ENCODE data around the gene LRRC8B.
A peak's percentile ranks its signal among the peaks of the same experiment; 100 is the strongest.

LRRC8B gene

GRCh38 chr1:89635825-89636815 lies 111.5 kb downstream of the LRRC8B start:
- CTCF ChIA-PET = interaction anchor here (0.5 to 1.1 kb wide), 4 partner anchors 31 to 313 kb away, joined by 3 to 5 read pairs (median 4); no protein-coding TSS in a partner anchor
- H3K27ac ChIP-seq = peak overlapping the region; percentile 62; the same call in 1 of the 2 replicates
- peak; percentile 56 for DNase-seq (ENCODE audit: low spot score)
- POLR2A ChIA-PET (ENCODE audit: low non-redundant PET) = no interaction called here
- TF ChIP-seq CTCF (conservative IDR thresholded peaks at IDR 0.05; ENCODE audit: low read depth) = no peak

DNA sequence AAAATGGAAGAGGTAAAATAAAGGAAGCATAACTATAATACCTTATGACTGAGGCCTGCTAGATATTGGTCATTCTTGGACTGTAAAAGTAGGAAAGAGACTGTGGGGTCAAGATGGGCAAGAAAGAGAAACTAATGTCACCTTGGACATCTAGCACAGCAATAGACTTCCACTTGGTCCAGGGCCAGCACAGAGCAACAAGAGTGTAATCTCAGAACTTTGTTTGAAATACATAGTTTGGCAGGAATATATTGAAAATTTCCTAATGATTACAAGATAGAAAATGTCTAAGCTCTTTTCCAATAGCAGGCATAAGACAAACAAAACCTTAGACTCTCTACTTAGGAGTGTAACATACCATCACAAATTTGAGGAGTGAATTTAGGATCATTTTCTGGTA lies 112.9 kb downstream of the LRRC8B start:
- no peak for TF ChIP-seq CTCF (conservative IDR thresholded peaks at IDR 0.05; ENCODE audit: low read depth)
- H3K27ac ChIP-seq = no peak overlapping the region
- no peak for DNase-seq (ENCODE audit: low spot score)
- ChIA-PET POLR2A (ENCODE audit: low non-redundant PET) (no interaction called here), CTCF (interaction anchor here (0.8 kb wide), 1 partner anchor 10 kb away, joined by 3 read pairs; no protein-coding TSS in a partner anchor)

- TF ChIP-seq CTCF (conservative IDR thresholded peaks at IDR 0.05; ENCODE audit: low read depth) = no peak
- no peak overlapping the region for H3K27ac ChIP-seq
- ChIA-PET CTCF (interaction anchor here (0.7 kb wide), 1 partner anchor 35 kb away, joined by 4 read pairs; no protein-coding TSS in a partner anchor), POLR2A (ENCODE audit: low non-redundant PET) (interaction anchor here (0.6 kb wide), 1 partner anchor 14 kb away, joined by 11 read pairs; no protein-coding TSS in a partner anchor)
- no peak for DNase-seq (ENCODE audit: low spot score)
These were observed 115.8 kb downstream of the LRRC8B start for GRCh38 chr1:89640440-89640839.

DNA sequence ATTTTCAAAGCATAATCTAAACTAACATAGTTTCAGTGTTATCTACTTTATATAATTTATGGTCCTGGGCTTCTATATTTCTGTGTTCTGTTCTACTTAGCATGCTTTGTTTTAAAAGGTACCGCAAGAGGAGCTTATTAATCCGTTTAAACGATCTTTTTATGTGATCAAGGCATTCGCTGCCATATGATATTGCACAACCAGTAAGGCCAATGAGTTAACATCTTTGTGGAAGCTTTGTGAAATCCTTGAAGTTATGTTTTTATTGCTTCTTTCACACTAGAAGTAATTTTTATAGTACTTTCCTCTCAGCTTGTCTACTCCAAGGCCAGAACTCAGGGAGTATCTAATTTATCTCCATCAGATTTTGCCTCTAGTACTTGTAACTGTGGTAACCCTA lies 117.2 kb downstream of the LRRC8B start:
- no peak overlapping the region for H3K27ac ChIP-seq
- CTCF ChIA-PET = interaction anchor here (1.1 kb wide), 1 partner anchor 121 kb away, joined by 3 read pairs; no protein-coding TSS in a partner anchor
- no peak for DNase-seq (ENCODE audit: low spot score)
- POLR2A ChIA-PET (ENCODE audit: low non-redundant PET) = no interaction called here
- no peak for TF ChIP-seq CTCF (conservative IDR thresholded peaks at IDR 0.05; ENCODE audit: low read depth)

- TF ChIP-seq CTCF (conservative IDR thresholded peaks at IDR 0.05; ENCODE audit: low read depth) = no peak
- H3K27ac ChIP-seq = no peak overlapping the region
- CTCF ChIA-PET = interaction anchor here (0.6 kb wide), 1 partner anchor 334 kb away, joined by 3 read pairs; no protein-coding TSS in a partner anchor
- POLR2A ChIA-PET (ENCODE audit: low non-redundant PET) = no interaction called here
- DNase-seq (ENCODE audit: low spot score) = no peak
These were observed 118.9 kb downstream of the LRRC8B start for GRCh38 chr1:89643577-89643976.

- CTCF ChIA-PET = interaction anchor here (0.5 to 0.6 kb wide), 2 partner anchors 53 to 334 kb away, joined by 3 to 4 read pairs; no protein-coding TSS in a partner anchor
- POLR2A ChIA-PET (ENCODE audit: low non-redundant PET) = no interaction called here
These were observed 119.6 kb downstream of the LRRC8B start for GRCh38 chr1:89644119-89644814.

More at GRCh38 chr1:89644119-89644814, 119.6 kb downstream of the LRRC8B start:
- H3K27ac ChIP-seq = no peak overlapping the region
- no peak for TF ChIP-seq CTCF (conservative IDR thresholded peaks at IDR 0.05; ENCODE audit: low read depth)
- no peak for DNase-seq (ENCODE audit: low spot score)

All from RWPE1 (cell line).